HG03558 (cell line): ENCODE data around the gene TPPP3.
"Not testable (repeated sequence)": the region's sequence is repeated elsewhere in the genome, so short reads cannot be mapped to it uniquely, and the experiment has no call there.

Experiments used
- ATAC-seq: cut with Tn5 transposase; IDR thresholded peaks from one replicate; pipeline ENCODE4 v1.9.1; 2021; ENCODE audit warnings: moderate number of reproducible peaks; ENCODE audit not compliant: unreplicated experiment; ENCODE audit errors: extremely low read depth

TPPP3 gene

GRCh38 chr16:67392301-67393059, 818 bp downstream of the TPPP3 start:
- ATAC-seq, result no peak

GRCh38 chr16:67391424-67392300, 1.6 kb downstream of the TPPP3 start:
- no peak for ATAC-seq

- ATAC-seq, result no peak
Measured at GRCh38 chr16:67390816-67391423, 2.4 kb downstream of the TPPP3 start.

- no peak for ATAC-seq
Measured at GRCh38 chr16:67389911-67390815, 3.1 kb downstream of the TPPP3 start.

GRCh38 chr16:67388591-67388990, 4.7 kb downstream of the TPPP3 start:
- ATAC-seq, result no peak

- ATAC-seq, result no peak
Measured at GRCh38 chr16:67388191-67388590, 5.1 kb downstream of the TPPP3 start.

GRCh38 chr16:67387479-67388079, 5.7 kb downstream of the TPPP3 start:
- no peak for ATAC-seq

GRCh38 chr16:67386861-67387455, 6.3 kb downstream of the TPPP3 start:
- no peak for ATAC-seq

- ATAC-seq, result no peak
Measured at GRCh38 chr16:67384778-67385510, 8.4 kb downstream of the TPPP3 start.

GRCh38 chr16:67383284-67383683, 10.0 kb downstream of the TPPP3 start:
- ATAC-seq, result no peak

- ATAC-seq, result no peak
Measured at GRCh38 chr16:67378642-67379041, 14.7 kb downstream of the TPPP3 start.

- not testable (repeated sequence) for ATAC-seq
Measured at GRCh38 chr16:67376012-67376411, 17.3 kb downstream of the TPPP3 start.

- ATAC-seq, result no peak
Measured at GRCh38 chr16:67372664-67373063, 20.6 kb downstream of the TPPP3 start.

- no peak for ATAC-seq
Measured at GRCh38 chr16:67370661-67371060, 22.6 kb downstream of the TPPP3 start.

- ATAC-seq, result no peak
Measured at GRCh38 chr16:67364600-67365235, 28.6 kb downstream of the TPPP3 start.

- ATAC-seq, result no peak
Measured at GRCh38 chr16:67361038-67361437, 32.3 kb downstream of the TPPP3 start.

- not testable (repeated sequence) for ATAC-seq
Measured at GRCh38 chr16:67359540-67360269, 33.6 kb downstream of the TPPP3 start.
